Endothelial cell of umbilical vein (primary cell): ENCODE data around the gene BBS2.

Experiments
- CTCF ChIP-seq, 2 donors: IDR thresholded peaks; 1 replicate in 1 of 2; 2 replicates in 1 of 2; pipeline ENCODE4 v1.5.1; 2011; ENCODE audit warnings: low read length in 2 of 2, mild to moderate bottlenecking in 2 of 2, moderate library complexity in 2 of 2, control low read depth in 1 of 2, inconsistent platforms in 1 of 2, low read depth in 1 of 2; ENCODE audit not compliant: insufficient read depth in 1 of 2; ENCODE audit errors: extremely low read depth in 1 of 2
- EZH2 ChIP-seq: IDR thresholded peaks from 2 replicates; pipeline ENCODE4 v1.6.1; 2012; ENCODE audit warnings: borderline replicate concordance, low read depth, mild to moderate bottlenecking, moderate library complexity, low read length, inconsistent platforms; ENCODE audit not compliant: severe bottlenecking
- JUN ChIP-seq: IDR thresholded peaks from 2 replicates; pipeline ENCODE4 v1.6.1; 2011; ENCODE audit warnings: borderline replicate concordance, low read depth; ENCODE audit not compliant: insufficient read length, insufficient read depth
- MAX ChIP-seq: IDR thresholded peaks from 2 replicates; pipeline ENCODE4 v1.6.1; 2011; ENCODE audit not compliant: insufficient read depth, insufficient read length
- POLR2A ChIP-seq: IDR thresholded peaks from 2 replicates; pipeline ENCODE4 v1.6.1; 2012; ENCODE audit warnings: low read depth, mild to moderate bottlenecking, control low read depth, low read length
- POLR2AphosphoS5 ChIP-seq: IDR thresholded peaks from 2 replicates; pipeline ENCODE4 v1.6.1; 2012; ENCODE audit warnings: low read depth, mild to moderate bottlenecking, control low read depth, low read length, moderate library complexity; ENCODE audit not compliant: insufficient read depth

- TF ChIP-seq CTCF (IDR thresholded peaks at IDR 0.05; ENCODE audit: extremely low read depth in 1 of 2, insufficient read depth in 1 of 2, low read depth in 1 of 2, low read length in 2 of 2) = no peak
- TF ChIP-seq POLR2A = no peak
- TF ChIP-seq EZH2 = no peak
- TF ChIP-seq JUN = no peak
- no peak for TF ChIP-seq MAX
- TF ChIP-seq POLR2AphosphoS5 = no peak
Observed at GRCh38 chr16:56448005-56448404, 71.8 kb downstream of the BBS2 start.
